Effector memory CD8-positive, alpha-beta T cell (primary cell): ENCODE measurements around the gene CFAP20.

Experiments
- ATAC-seq: fragments of 150-1000 bp; cut with Tn5 transposase; replicated peaks from 2 replicates; pipeline ENCODE4 v1.10.0; 2021; ENCODE audit warnings: mild to moderate bottlenecking, moderate library complexity
- DNase-seq, 3 experiments: peaks; one replicate each; pipeline ENCODE4 v3.0.0; 2021
- H3K27ac Mint-ChIP-seq, 2 donors: one replicate each; pipeline ENCODE4 v1.8.0; 2022; ENCODE audit warnings: mild to moderate bottlenecking in 2 of 2, mixed read lengths in 2 of 2, moderate library complexity in 2 of 2
- H3K27me3 Mint-ChIP-seq, 2 donors: one replicate each; pipeline ENCODE4 v1.8.0; 2022; ENCODE audit warnings: mixed read lengths in 2 of 2
- H3K36me3 Mint-ChIP-seq: one replicate; pipeline ENCODE4 v1.8.0; 2022; ENCODE audit warnings: mild to moderate bottlenecking, moderate library complexity, mixed read lengths; ENCODE audit not compliant: insufficient read depth
- H3K4me1 Mint-ChIP-seq, 2 donors: one replicate each; pipeline ENCODE4 v1.8.0; 2022; ENCODE audit warnings: low read depth in 2 of 2, mixed read lengths in 2 of 2
- H3K4me3 Mint-ChIP-seq, 2 donors: one replicate each; pipeline ENCODE4 v1.8.0; 2022; ENCODE audit warnings: mild to moderate bottlenecking in 2 of 2, mixed read lengths in 2 of 2, moderate library complexity in 2 of 2
- H3K9me3 Mint-ChIP-seq, 2 donors: one replicate each; pipeline ENCODE4 v1.8.0; 2022; ENCODE audit warnings: mixed read lengths in 2 of 2
- total RNA-seq, 9 experiments: gene quantifications; one replicate each; lab custom pipeline; 2026; lab: John Stamatoyannopoulos, UW

Gene CFAP20
- total RNA-seq, result 17.8 to 114 (median 44.9) reads per million in 9 experiments

DNA sequence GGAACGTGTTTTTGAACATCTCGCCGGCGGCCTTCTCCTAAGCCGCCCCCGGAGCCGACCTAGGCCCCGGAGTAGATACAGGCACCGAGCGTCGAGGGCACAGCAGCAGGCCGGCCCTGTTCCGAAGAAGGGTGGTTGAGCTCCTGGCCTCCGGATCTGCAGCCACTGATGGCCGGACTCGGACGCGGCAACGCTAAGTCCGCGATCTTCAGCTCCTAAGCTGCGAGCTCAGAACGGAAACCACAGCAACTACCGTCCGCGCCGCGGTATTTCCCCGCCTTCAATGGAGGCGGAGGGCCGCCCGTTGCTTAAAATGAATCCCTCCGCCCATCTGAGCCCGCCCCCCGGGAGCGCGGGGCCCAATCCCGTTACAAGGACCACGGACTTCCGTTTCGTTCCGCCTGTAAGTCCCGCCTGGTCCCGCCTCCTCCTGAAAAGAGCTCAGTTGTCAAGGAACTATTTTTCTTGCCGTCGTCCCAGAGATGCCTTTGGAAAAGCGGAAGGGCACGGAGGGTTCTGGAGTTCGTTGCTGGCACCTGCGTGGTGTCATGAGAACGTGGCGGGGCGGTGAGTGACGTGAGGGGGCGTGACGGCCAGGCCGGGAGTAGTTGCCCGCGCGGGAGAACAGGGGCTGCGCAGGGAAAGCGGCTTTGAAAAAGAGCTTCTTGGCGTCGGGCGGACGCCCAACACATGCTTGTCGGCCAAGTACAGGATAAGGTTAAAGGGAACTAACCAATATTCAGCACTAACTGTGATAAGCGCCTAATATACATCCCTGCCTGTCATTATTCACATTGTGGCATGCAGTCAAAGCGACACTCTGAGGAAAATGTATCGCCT is at the start of gene CFAP20:
TSS of gene CFAP20 (minus strand) at position 285 of the 840 bp plus-strand sequence. CDS start at position 19, 266 bp downstream.
- Mint-ChIP-seq H3K4me1 (peaks cover 36 to 44% of the 10 kb centered on the region in 2 donors), H3K27ac (peak within 1 kb of the TSS; percentile 98 to 99), H3K9me3 (no peaks in the 10 kb centered on the region), H3K27me3 (no peaks in the 10 kb centered on the region), H3K4me3 (peak within 1 kb of the TSS; percentile 91 to 93), H3K36me3 (peaks cover 16% of the 10 kb centered on the region)
- ATAC-seq (peak; percentile 83), DNase-seq (peak; percentile 93 to 94 (median 93))

DNA sequence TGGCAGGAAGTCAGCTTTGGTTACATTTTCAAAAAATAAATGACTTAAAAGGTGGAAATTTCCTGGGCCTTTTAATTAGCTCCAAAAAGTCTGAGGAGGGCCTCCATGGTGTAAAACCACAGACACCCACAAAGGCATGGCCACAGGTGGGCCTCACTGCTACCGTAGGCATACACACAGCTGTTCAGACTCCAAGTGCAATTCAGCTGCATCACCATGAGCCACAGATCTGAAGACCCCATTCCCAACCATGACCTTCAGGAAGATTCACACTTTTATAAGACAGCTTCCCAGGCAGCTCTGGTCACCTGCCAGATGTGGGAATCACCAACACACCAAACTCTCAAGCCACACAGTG is 48.2 kb upstream of the CFAP20 start:
- peak overlapping the region; percentile 47 to 70 for H3K4me3 Mint-ChIP-seq
- peaks cover 19 to 22% of the 10 kb centered on the region in 2 donors for H3K4me1 Mint-ChIP-seq

DNA sequence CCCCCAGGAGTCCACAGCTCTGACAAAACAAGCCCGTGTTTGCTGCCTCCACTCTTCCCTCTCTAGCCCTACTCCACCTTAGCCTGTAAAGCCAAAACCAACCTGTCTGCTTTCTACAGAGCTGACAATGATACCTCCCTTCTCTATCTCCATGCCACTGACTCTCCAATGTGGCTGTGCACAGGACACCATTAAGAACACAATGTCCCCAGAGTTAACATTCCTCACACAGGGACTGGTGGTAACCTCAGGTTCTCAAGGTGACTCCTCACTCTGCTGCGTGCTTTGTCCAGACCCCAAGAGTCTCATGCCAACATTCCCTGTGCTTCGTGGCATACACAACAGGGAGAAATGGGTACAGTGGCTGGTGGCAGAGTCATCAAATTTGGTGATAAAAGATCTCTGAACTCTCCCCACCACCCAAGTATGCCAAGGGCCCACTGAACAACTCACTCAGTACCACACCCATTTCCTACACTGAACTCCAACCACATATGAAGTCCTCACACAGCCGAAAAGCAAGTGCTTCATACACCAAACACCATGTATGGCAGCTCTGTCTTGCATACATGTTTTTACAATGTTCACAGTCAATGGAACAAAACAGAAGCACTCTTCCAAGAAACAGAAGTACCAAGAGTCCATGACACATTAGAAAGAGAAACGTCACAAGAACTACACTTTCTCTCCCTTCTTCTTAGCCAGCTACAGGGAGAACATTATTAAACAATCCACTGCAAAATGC is 47.6 kb upstream of the CFAP20 start:
- peaks cover 46% of the 10 kb centered on the region for H3K36me3 Mint-ChIP-seq
- peak overlapping the region; percentile 47 to 70 for H3K4me3 Mint-ChIP-seq

More for the DNA sequence above, 48.2 kb upstream of the CFAP20 start:
- DNase-seq, result no peak
- Mint-ChIP-seq H3K27ac (peak overlapping the region; percentile 77 to 94), H3K9me3 (no peaks in the 10 kb centered on the region), H3K27me3 (no peaks in the 10 kb centered on the region), H3K36me3 (peaks cover 48% of the 10 kb centered on the region)
- ATAC-seq, result peak; percentile 85

GRCh38 chr16:58170223-58170622 is 41.0 kb upstream of the CFAP20 start:
- Mint-ChIP-seq H3K4me1 (peaks cover 0 to 2% of the 10 kb centered on the region in 2 donors), H3K36me3 (peaks cover 67% of the 10 kb centered on the region), H3K27ac (peak overlapping the region; percentile 18 to 73), H3K4me3 (no peak overlapping the region), H3K27me3 (no peaks in the 10 kb centered on the region), H3K9me3 (no peaks in the 10 kb centered on the region)
- DNase-seq, result no peak
- ATAC-seq, result no peak

More for the DNA sequence above, 47.6 kb upstream of the CFAP20 start:
- no peaks in the 10 kb centered on the region for H3K27me3 Mint-ChIP-seq
- peak; percentile 66 for ATAC-seq
- peak overlapping the region; percentile 77 to 94 for H3K27ac Mint-ChIP-seq
- no peaks in the 10 kb centered on the region for H3K9me3 Mint-ChIP-seq
- H3K4me1 Mint-ChIP-seq, result peaks cover 19 to 22% of the 10 kb centered on the region in 2 donors
- no peak for DNase-seq

- no peaks in the 10 kb centered on the region for H3K27me3 Mint-ChIP-seq
- ATAC-seq, result no peak
- peak overlapping the region in 1 of 2 donors; percentile 44 for H3K27ac Mint-ChIP-seq
- H3K36me3 Mint-ChIP-seq, result peaks cover 48% of the 10 kb centered on the region
- H3K9me3 Mint-ChIP-seq, result no peaks in the 10 kb centered on the region
- no peak overlapping the region for H3K4me3 Mint-ChIP-seq
- H3K4me1 Mint-ChIP-seq, result peaks cover 2 to 4% of the 10 kb centered on the region in 2 donors
- DNase-seq, result no peak
These were observed 31.7 kb upstream of the CFAP20 start for GRCh38 chr16:58160855-58161254.

- Mint-ChIP-seq H3K36me3 (peaks cover 26% of the 10 kb centered on the region), H3K9me3 (no peaks in the 10 kb centered on the region), H3K27ac (peak overlapping the region in 1 of 2 donors; percentile 8), H3K27me3 (no peaks in the 10 kb centered on the region), H3K4me3 (no peak overlapping the region), H3K4me1 (peaks cover 2 to 6% of the 10 kb centered on the region in 2 donors)
- DNase-seq, result no peak
- no peak for ATAC-seq
These were observed 29.5 kb upstream of the CFAP20 start for GRCh38 chr16:58158725-58159124.

DNA sequence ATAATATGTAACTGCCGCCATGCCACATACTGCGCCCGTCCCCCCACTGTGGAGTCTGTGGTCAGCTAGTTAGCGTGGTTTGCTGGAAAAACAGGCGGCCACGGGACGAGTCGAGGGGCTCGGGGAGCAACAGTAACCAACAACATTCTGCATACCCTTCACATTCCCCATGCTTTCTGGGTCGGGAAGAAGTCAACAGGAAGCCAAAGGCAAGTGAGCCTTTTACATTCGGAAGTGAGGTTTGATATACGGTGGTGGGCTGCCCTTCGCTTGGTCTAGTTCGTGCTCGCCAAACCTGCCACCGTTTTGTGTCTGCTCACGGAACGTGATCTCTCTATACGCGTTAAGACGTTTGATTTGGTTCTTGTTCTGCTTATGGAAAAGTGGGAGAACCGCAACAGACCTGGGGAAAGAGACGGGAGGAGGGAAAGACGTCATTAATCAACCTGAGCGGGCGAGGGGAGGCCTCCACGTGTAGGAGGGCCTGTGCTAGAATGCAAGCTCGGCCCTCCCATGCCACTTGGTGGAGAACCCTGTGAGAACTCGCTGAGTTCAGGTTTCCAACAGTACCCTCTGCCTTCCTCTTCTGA is 28.9 kb upstream of the CFAP20 start:
- Mint-ChIP-seq H3K27me3 (no peaks in the 10 kb centered on the region), H3K4me3 (no peak overlapping the region), H3K9me3 (no peaks in the 10 kb centered on the region), H3K36me3 (peaks cover 20% of the 10 kb centered on the region), H3K4me1 (peaks cover 2 to 6% of the 10 kb centered on the region in 2 donors), H3K27ac (no peak overlapping the region)
- DNase-seq, result no peak
- no peak for ATAC-seq

DNA sequence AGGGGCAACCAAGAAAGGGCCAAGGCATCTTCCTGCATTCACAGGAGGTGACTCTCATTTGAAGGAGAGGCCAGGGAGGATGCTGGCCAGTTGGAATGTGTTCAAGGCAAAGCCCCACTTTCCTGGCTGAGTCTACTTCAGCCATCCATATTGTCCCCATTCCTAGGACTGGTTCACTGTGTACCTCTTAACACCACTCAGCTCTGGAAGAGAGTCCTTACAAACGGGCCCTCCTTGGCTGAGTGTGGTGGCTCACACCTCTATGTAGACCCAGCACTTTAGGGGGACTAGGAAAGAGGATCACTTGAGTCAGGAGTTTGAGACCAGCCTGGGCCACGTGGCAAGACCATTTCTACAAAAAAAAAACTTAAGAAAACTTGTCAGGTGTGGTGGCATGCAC is 28.1 kb upstream of the CFAP20 start:
- H3K9me3 Mint-ChIP-seq, result no peaks in the 10 kb centered on the region

GRCh38 chr16:58155839-58156238 is 26.7 kb upstream of the CFAP20 start:
- no peak overlapping the region for H3K4me3 Mint-ChIP-seq
- no peak for DNase-seq
- no peaks in the 10 kb centered on the region for H3K9me3 Mint-ChIP-seq
- peaks cover 12% of the 10 kb centered on the region for H3K36me3 Mint-ChIP-seq
- H3K27ac Mint-ChIP-seq, result peak overlapping the region in 1 of 2 donors; percentile 47
- ATAC-seq, result peak; percentile 47
- H3K27me3 Mint-ChIP-seq, result no peaks in the 10 kb centered on the region
- H3K4me1 Mint-ChIP-seq, result peaks cover 2 to 6% of the 10 kb centered on the region in 2 donors

More for the DNA sequence above, 28.1 kb upstream of the CFAP20 start:
- Mint-ChIP-seq H3K27ac (no peak overlapping the region), H3K27me3 (no peaks in the 10 kb centered on the region), H3K36me3 (peaks cover 12% of the 10 kb centered on the region), H3K4me3 (no peak overlapping the region), H3K4me1 (peaks cover 2 to 6% of the 10 kb centered on the region in 2 donors)
- DNase-seq (no peak), ATAC-seq (no peak)

DNA sequence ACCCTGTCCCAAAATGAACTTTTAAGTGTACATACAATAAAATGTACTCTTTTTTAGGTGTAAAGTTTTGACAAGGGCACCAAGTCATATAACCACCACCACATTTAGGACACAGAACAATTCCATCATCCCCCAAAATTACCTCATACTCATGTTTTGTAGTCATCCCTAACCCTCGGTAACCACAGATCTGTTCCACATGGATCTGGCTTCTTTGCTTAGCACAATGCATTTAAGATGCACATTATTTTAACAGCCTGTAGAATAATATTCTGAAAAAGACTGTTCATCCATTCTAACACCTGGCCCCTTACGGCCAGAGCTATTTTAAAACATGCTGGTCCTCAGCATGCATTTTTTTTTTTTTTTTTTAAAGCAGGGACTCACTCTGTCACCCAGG is 25.2 kb upstream of the CFAP20 start:
- H3K27ac Mint-ChIP-seq, result no peak overlapping the region
- DNase-seq, result no peak
- no peaks in the 10 kb centered on the region for H3K27me3 Mint-ChIP-seq
- peaks cover 2 to 6% of the 10 kb centered on the region in 2 donors for H3K4me1 Mint-ChIP-seq
- no peaks in the 10 kb centered on the region for H3K9me3 Mint-ChIP-seq
- H3K36me3 Mint-ChIP-seq, result peaks cover 5% of the 10 kb centered on the region
- ATAC-seq, result no peak
- H3K4me3 Mint-ChIP-seq, result no peak overlapping the region

DNA sequence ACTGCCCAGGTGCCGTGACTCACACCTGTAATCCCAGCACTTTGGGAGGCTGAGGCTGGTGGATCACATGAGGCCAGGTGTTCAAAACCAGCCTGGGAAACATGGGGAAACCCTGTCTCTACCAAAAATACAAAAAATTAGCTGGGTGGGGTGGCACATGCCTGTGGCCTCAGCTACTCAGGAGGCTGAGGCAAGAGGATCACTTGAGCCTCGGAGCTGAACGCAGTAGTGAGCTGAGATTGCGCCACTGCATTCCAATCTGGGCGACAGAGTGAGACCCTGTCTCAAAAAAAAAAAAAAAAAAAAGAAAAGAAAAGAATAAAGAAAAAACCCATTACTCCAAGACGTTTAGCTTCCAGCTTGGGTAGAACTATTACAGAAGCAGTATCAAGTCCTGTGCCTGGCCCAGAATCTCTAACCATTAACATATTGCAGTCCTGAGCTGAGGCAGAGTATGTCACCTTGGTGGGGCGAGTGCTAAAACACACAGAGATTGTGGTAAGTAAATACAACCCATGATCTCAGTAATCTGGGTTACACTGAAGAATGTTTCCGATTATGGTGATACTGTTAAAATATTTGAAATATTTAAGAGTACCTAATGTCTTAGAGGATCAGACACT is 23.2 kb upstream of the CFAP20 start:
- Mint-ChIP-seq H3K36me3 (no peaks in the 10 kb centered on the region), H3K27ac (no peak overlapping the region), H3K4me3 (no peak overlapping the region), H3K4me1 (peaks cover 2 to 6% of the 10 kb centered on the region in 2 donors), H3K9me3 (no peaks in the 10 kb centered on the region), H3K27me3 (no peaks in the 10 kb centered on the region)
- DNase-seq (no peak), ATAC-seq (no peak)

- ATAC-seq (no peak), DNase-seq (no peak)
- no peak overlapping the region for H3K27ac Mint-ChIP-seq
- no peaks in the 10 kb centered on the region for H3K36me3 Mint-ChIP-seq
- no peak overlapping the region for H3K4me3 Mint-ChIP-seq
- H3K27me3 Mint-ChIP-seq, result no peaks in the 10 kb centered on the region
- no peaks in the 10 kb centered on the region for H3K9me3 Mint-ChIP-seq
- no peaks in the 10 kb centered on the region for H3K4me1 Mint-ChIP-seq
These were observed 19.3 kb upstream of the CFAP20 start for GRCh38 chr16:58148526-58148925.

GRCh38 chr16:58148099-58148498 is 18.9 kb upstream of the CFAP20 start:
- no peak for ATAC-seq
- Mint-ChIP-seq H3K9me3 (no peaks in the 10 kb centered on the region), H3K36me3 (no peaks in the 10 kb centered on the region), H3K27me3 (no peaks in the 10 kb centered on the region), H3K4me3 (no peak overlapping the region), H3K4me1 (no peaks in the 10 kb centered on the region), H3K27ac (no peak overlapping the region)
- no peak for DNase-seq
